GM23248 (cell line): ENCODE measurements around the gene NRP1. TPM values are rescaled to one million over a fixed set of nuclear protein-coding genes. Genes with fewer than 3 reads are reported as not detected.
"Not testable (repeated sequence)": the region's sequence is repeated elsewhere in the genome, so short reads cannot be mapped to it uniquely, and the experiment has no call there.

Experiments used
- DNase-seq: peaks from one replicate; pipeline ENCODE4 v3.0.0-alpha.2; 2015
- H2AFZ ChIP-seq: fragments of 200-600 bp; sonication (generic); 2 replicates; pipeline ENCODE4 v1.6.1; 2016; ENCODE audit warnings: antibody characterized with exemption
- H3F3A ChIP-seq: fragments of 200-600 bp; sonication (generic); 2 replicates; pipeline ENCODE4 v1.6.1; 2016; ENCODE audit warnings: mild to moderate bottlenecking, antibody characterized with exemption, mixed run types; ENCODE audit not compliant: insufficient read depth
- H3K27ac ChIP-seq: fragments of 200-600 bp; sonication (generic); 2 replicates; pipeline ENCODE4 v1.5.1; 2016; ENCODE audit warnings: mild to moderate bottlenecking
- H3K27me3 ChIP-seq: fragments of 200-600 bp; sonication (generic); replicated peaks from 2 replicates; pipeline ENCODE4 v1.6.1; 2016; ENCODE audit warnings: mild to moderate bottlenecking; ENCODE audit not compliant: insufficient read depth
- H3K36me3 ChIP-seq: fragments of 200-600 bp; sonication (generic); 2 replicates; pipeline ENCODE4 v1.6.1; 2016; ENCODE audit warnings: low read depth, mild to moderate bottlenecking
- H3K4me1 ChIP-seq: fragments of 200-600 bp; sonication (generic); 2 replicates; pipeline ENCODE4 v1.6.1; 2016; ENCODE audit warnings: mild to moderate bottlenecking; ENCODE audit not compliant: insufficient read depth
- H3K4me2 ChIP-seq: fragments of 200-600 bp; sonication (generic); one replicate; pipeline ENCODE4 v1.6.1; 2016; ENCODE audit warnings: mild to moderate bottlenecking; ENCODE audit not compliant: unreplicated experiment
- H3K4me3 ChIP-seq: fragments of 200-600 bp; sonication (generic); 2 replicates; pipeline ENCODE4 v1.5.1; 2016; ENCODE audit warnings: mild to moderate bottlenecking
- H3K79me2 ChIP-seq: fragments of 200-600 bp; sonication (generic); 2 replicates; pipeline ENCODE4 v1.6.1; 2016; ENCODE audit warnings: mild to moderate bottlenecking; ENCODE audit not compliant: insufficient read depth
- H3K9ac ChIP-seq: fragments of 200-600 bp; sonication (generic); 2 replicates; pipeline ENCODE4 v1.6.1; 2016; ENCODE audit warnings: mild to moderate bottlenecking
- H3K9me2 ChIP-seq: fragments of 200-600 bp; sonication (generic); 2 replicates; pipeline ENCODE4 v1.6.1; 2016; ENCODE audit warnings: mixed run types, mild to moderate bottlenecking, moderate library complexity; ENCODE audit not compliant: insufficient read depth
- H3K9me3 ChIP-seq: fragments of 200-600 bp; sonication (generic); one replicate; pipeline ENCODE4 v1.6.1; 2017; ENCODE audit warnings: low read depth
- H4K20me1 ChIP-seq: fragments of 200-600 bp; sonication (generic); 2 replicates; pipeline ENCODE4 v1.6.0; 2016; ENCODE audit not compliant: insufficient read depth
- EZH2 ChIP-seq: fragments of 200-600 bp; sonication (generic); IDR thresholded peaks from 2 replicates; pipeline ENCODE4 v1.6.1; 2018; ENCODE audit warnings: antibody characterized with exemption, mild to moderate bottlenecking; ENCODE audit not compliant: insufficient read depth, poor library complexity, severe bottlenecking
- EZH2phosphoT487 ChIP-seq: fragments of 200-600 bp; sonication (generic); IDR thresholded peaks from 2 replicates; pipeline ENCODE4 v1.6.1; 2018; ENCODE audit warnings: antibody characterized with exemption, moderate library complexity, mild to moderate bottlenecking, low read depth; ENCODE audit not compliant: insufficient read depth
- WGBS, 2 experiments: methylation state at CpG; one replicate each; pipeline ENCODE4 v1.1.6; 2015 to 2017; ENCODE audit warnings: low lambda C conversion rate in 2 of 2, low coverage in 1 of 2; ENCODE audit errors: missing lambda C conversion rate in 2 of 2; 5-methylcytosine and 5-hydroxymethylcytosine counted together
- in situ Hi-C: fragments of 300-500 bp; cut with MboI; formaldehyde crosslinking; loops from 2 replicates; pipeline ENCODE4 v1.15.0; 2020
- polyA plus RNA-seq: library from polyadenylated mRNA; unstranded; fragments of >200 nt; fragmentation: Nextera tagmentation; extraction: Ambion mirVana; gene quantifications from 2 replicates; pipeline ENCODE4 v1.2.1, GENCODE V29; 2016
- total RNA-seq: library from RNA; depleted of rRNA; stranded (reverse); fragments of >200 nt; shearing (Covaris generic); gene quantifications from 2 replicates; pipeline ENCODE4 v1.2.3, GENCODE V29; 2014; rRNA removed

The NRP1 gene
- total RNA-seq: 134 and 152 TPM in 2 replicates
- 175 and 184 TPM in 2 replicates for polyA plus RNA-seq

- no peaks in the 10 kb centered on the region for H3K9me3 ChIP-seq
- H3K4me2 ChIP-seq: peak within 1 kb of the TSS; percentile 93
- peaks cover 51% of the 10 kb centered on the region for H3F3A ChIP-seq
- H3K4me1 ChIP-seq: peaks cover 36% of the 10 kb centered on the region
- TF ChIP-seq EZH2phosphoT487: no peak
- TF ChIP-seq EZH2: no peak
- H3K36me3 ChIP-seq: peaks cover 10% of the 10 kb centered on the region; the same call in 1 of the 2 replicates
- H3K27ac ChIP-seq: peak within 1 kb of the TSS; percentile 86
- in situ Hi-C loops: loop anchor here (10.0 to 25.0 kb wide), 2 partner anchors 953 to 1301 kb away; no protein-coding TSS in a partner anchor
- no peaks in the 10 kb centered on the region for H4K20me1 ChIP-seq
- H3K9me2 ChIP-seq: no peaks in the 10 kb centered on the region
- H3K27me3 ChIP-seq: no peaks in the 10 kb centered on the region
- DNase-seq: peak; percentile 59
- peak within 1 kb of the TSS; percentile 90 for H3K9ac ChIP-seq
- H3K79me2 ChIP-seq: peaks cover 64% of the 10 kb centered on the region
- peak within 1 kb of the TSS; percentile 94 for H3K4me3 ChIP-seq
- H2AFZ ChIP-seq: peak within 1 kb of the TSS; percentile 78
- WGBS, 2 experiments: 0 to 1% methylated on average over 41 to 44 of the region's 44 CpGs
Observed at GRCh38 chr10:33334153-33334804, at the start of gene NRP1. TSS of gene NRP1 (minus strand) at chr10:33334667. CDS start at chr10:33334382, 285 bp downstream.

GRCh38 chr10:33384201-33384600 lies 49.7 kb upstream of the NRP1 start:
- WGBS, 2 experiments: 96 to 98% methylated on average over 3 of the region's 3 CpGs
- H3F3A ChIP-seq: peaks cover 32% of the 10 kb centered on the region

GRCh38 chr10:33382921-33383713 lies 48.6 kb upstream of the NRP1 start:
- Histone ChIP-seq H3K36me3 (no peaks in the 10 kb centered on the region), H3K27ac (peak overlapping the region; percentile 85), H3K79me2 (no peaks in the 10 kb centered on the region), H3K27me3 (no peaks in the 10 kb centered on the region), H3K9ac (no peak overlapping the region; the same call in 1 of the 2 replicates), H4K20me1 (no peaks in the 10 kb centered on the region), H3K9me2 (no peaks in the 10 kb centered on the region), H3K4me2 (peak overlapping the region; percentile 53), H3F3A (peaks cover 35% of the 10 kb centered on the region), H3K4me3 (no peak overlapping the region), H2AFZ (no peak overlapping the region), H3K9me3 (no peaks in the 10 kb centered on the region), H3K4me1 (peaks cover 36% of the 10 kb centered on the region)
- in situ Hi-C loops: no loop called here
- TF ChIP-seq EZH2 (no peak), EZH2phosphoT487 (no peak)
- DNase-seq: peak; percentile 20
- 36 to 37% methylated on average over 4 of the region's 4 CpGs for WGBS, 2 experiments

More at GRCh38 chr10:33384201-33384600, 49.7 kb upstream of the NRP1 start:
- H3K79me2 ChIP-seq, H3K4me2 ChIP-seq, H3K4me3 ChIP-seq, in situ Hi-C loops, H3K27ac ChIP-seq, H3K9ac ChIP-seq, DNase-seq, H3K27me3 ChIP-seq, H4K20me1 ChIP-seq, H3K9me2 ChIP-seq, H3K9me3 ChIP-seq, H3K36me3 ChIP-seq, H2AFZ ChIP-seq: not testable (repeated sequence)
- peaks cover 32% of the 10 kb centered on the region for H3K4me1 ChIP-seq

- 3 to 4% methylated on average over 2 of the region's 2 CpGs for WGBS, 2 experiments
- Histone ChIP-seq H3K4me3 (peak overlapping the region; percentile 18; the same call in 1 of the 2 replicates), H3K27ac (peak overlapping the region; percentile 85)
Observed at GRCh38 chr10:33382216-33382600, 47.7 kb upstream of the NRP1 start.

More at GRCh38 chr10:33382216-33382600, 47.7 kb upstream of the NRP1 start:
- DNase-seq: no peak
- Histone ChIP-seq H3K4me1 (peaks cover 44% of the 10 kb centered on the region), H3K79me2 (no peaks in the 10 kb centered on the region), H3K4me2 (peak overlapping the region; percentile 53), H4K20me1 (no peaks in the 10 kb centered on the region), H3K9ac (peak overlapping the region; percentile 33; the same call in 1 of the 2 replicates), H2AFZ (peak overlapping the region; percentile 28; the same call in 1 of the 2 replicates), H3F3A (peaks cover 44% of the 10 kb centered on the region), H3K9me2 (no peaks in the 10 kb centered on the region), H3K36me3 (no peaks in the 10 kb centered on the region), H3K9me3 (no peaks in the 10 kb centered on the region), H3K27me3 (no peaks in the 10 kb centered on the region)
- in situ Hi-C loops: no loop called here
- TF ChIP-seq EZH2: no peak
- TF ChIP-seq EZH2phosphoT487: no peak
